D721Med (cell line): ENCODE results near the gene SUGCT.

Source experiments
- DNase-seq: peaks from one replicate; pipeline ENCODE4 v3.0.0; 2011; ENCODE audit warnings: low spot score; ENCODE audit not compliant: insufficient read length
- FAIRE-seq: peaks from 2 replicates; lab custom pipeline; 2011; peaks lifted over from hg19 to GRCh38; lab: Jason Lieb, UNC
- TF ChIP-seq, protein P1 (sequence below): IDR thresholded peaks from 2 replicates; pipeline ENCODE4 v1.5.1; 2012; ENCODE audit warnings: mild to moderate bottlenecking, control low read depth; ENCODE audit not compliant: insufficient read depth; ENCODE audit errors: missing control alignments

The SUGCT gene

DNA sequence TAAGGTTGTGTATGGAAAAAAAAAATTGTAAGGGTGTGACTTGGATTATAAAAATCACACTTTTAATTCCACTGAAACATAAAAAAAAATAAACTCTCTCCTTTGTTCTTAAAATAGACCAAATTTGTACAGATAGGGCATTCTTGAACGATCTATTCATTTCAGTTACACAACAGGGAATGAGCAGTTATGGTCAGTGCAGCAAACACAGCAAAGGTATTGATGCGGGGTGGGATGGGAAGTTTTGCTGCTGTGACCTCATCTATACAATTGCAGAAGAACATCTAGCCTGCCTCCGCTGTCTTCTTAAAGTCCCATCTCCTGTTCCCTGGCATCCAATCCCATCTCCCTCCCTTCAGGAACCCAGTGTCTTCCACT is 580.2 kb downstream of the SUGCT start:
- DNase-seq (no peak), FAIRE-seq (no peak)
- TF ChIP-seq, protein P1, sequence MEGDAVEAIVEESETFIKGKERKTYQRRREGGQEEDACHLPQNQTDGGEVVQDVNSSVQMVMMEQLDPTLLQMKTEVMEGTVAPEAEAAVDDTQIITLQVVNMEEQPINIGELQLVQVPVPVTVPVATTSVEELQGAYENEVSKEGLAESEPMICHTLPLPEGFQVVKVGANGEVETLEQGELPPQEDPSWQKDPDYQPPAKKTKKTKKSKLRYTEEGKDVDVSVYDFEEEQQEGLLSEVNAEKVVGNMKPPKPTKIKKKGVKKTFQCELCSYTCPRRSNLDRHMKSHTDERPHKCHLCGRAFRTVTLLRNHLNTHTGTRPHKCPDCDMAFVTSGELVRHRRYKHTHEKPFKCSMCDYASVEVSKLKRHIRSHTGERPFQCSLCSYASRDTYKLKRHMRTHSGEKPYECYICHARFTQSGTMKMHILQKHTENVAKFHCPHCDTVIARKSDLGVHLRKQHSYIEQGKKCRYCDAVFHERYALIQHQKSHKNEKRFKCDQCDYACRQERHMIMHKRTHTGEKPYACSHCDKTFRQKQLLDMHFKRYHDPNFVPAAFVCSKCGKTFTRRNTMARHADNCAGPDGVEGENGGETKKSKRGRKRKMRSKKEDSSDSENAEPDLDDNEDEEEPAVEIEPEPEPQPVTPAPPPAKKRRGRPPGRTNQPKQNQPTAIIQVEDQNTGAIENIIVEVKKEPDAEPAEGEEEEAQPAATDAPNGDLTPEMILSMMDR, result no peak

DNA sequence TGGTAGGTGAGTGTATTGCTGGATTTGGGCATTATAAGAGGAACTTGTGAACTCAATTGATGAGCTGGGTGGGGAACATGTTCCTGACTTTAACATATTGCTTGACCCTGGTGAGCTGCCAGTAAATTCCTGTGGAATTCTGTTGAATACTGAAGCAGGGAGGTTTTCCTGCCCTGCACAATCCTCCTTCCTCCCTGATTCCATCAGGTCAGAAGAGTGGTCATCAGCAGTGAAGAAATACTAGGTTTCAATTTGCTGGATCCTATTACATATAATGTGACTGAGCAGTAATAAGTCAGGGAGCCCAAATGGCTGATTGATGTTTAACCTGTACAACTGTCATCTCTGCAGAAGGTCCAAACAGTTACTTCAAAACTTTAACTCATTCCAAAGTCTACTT is 581.2 kb downstream of the SUGCT start:
- TF ChIP-seq, protein P1, result no peak
- DNase-seq (no peak), FAIRE-seq (no peak)

DNA sequence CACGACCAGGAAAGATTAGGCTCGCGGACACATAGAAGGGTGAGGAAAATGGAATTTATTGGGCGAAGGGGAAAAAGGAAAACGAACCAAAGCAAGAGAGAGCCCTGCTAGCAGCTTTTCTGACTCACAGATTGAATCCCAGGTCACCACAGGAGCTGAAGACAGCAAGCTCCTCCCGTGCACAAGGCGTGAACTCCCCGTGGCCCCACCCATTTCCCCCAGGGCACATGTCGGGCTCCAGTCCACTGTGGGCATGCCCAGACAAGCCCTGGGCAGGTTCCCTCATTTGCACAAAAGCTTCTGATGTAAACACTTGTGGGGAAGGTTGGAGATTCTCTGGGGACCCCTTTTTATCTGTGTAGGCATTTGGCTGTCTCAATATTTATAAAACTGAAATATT is 582.4 kb downstream of the SUGCT start:
- no peak for FAIRE-seq

DNA sequence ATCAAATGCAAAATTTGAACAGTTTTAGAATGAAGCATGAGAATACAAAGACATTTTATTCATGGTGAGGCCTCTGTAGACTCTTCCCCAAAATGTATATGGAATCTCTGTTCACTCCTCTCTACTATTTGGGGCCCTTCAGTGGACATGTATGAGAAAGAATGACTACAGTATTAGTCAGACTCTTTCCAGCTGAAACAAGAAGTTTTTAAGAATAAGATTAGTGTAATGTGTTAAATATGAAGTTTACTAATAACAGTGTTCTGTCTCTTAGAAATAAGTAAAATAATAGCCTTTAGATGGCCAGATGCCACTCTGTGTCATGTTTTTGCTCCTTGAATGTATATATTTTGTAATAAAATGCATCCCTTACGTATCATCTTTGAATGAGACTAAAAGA is 585.6 kb downstream of the SUGCT start:
- TF ChIP-seq, protein P1, result no peak
- DNase-seq (no peak), FAIRE-seq (no peak)

More for the DNA sequence above, 582.4 kb downstream of the SUGCT start:
- TF ChIP-seq, protein P1, result no peak
- DNase-seq, result no peak

DNA sequence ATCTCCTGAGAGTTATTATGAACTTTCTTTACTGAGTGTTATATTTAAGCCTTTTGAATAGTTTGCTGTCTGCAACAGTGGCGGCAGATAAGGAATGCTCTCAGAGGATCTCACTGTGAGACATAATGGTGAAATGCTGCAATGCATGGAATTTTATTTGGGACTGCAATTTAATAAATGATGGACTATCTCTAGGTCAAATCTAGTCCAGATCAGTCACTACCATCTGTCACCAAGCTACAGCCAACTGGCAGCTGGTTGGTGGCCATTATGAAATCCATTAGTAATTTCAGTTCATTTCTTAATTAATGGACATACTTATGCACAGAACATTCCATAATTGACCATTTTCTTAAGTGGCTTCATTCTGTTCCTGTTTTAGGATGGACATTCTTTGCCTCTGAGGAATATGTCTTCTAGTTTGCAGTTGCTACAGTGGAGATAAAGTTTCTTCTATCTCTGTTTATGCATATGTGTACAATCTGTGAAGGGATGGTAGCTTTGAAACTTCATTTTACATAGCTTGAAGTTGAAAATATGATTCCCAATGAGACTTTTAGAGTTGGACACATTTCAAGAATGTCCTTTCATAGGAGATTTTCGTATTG is 586.6 kb downstream of the SUGCT start:
- FAIRE-seq (no peak), DNase-seq (no peak)
- TF ChIP-seq, protein P1, result no peak

DNA sequence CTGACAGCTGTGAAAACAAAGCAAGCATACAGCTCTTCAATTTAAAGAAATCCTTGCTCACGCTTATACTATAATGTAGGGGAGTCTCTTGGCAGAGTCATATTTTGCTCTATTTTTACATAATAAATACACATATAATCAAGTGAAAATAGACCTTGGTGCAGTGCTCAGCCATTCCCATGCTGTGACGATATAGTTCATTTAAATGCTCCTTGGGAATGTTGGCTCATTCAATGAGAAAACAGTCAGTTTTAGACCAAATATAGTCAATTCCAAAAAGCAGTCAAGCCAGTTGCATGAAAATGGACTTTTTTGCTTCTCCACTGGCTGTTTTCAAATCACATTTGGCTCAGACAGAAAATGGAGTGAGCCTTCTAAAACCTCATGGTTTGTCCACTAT is 587.4 kb downstream of the SUGCT start:
- TF ChIP-seq, protein P1, result no peak
- FAIRE-seq (no peak), DNase-seq (no peak)

DNA sequence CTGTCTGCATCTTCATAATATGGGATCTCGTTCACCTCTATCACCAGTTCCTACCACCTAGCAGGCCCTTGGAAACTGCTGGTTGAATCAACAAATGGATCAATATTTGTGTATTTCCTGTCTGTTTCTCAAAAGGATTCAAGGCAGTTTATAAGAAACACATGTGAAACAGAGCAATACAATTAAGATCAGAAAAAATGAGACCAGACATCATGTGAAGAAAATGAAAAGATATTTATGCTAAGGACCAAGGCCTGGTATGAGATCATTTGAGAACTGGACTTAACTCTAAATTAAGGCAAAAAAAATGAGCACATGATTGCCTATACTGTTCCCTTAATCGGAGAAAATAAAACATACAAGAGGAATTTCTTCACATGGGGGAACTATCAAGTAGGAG is 589.0 kb downstream of the SUGCT start:
- FAIRE-seq (no peak), DNase-seq (no peak)
- TF ChIP-seq, protein P1, result no peak
